Keratinocyte (primary cell): ENCODE results near the gene STOML3. TPM values are rescaled to one million over a fixed set of nuclear protein-coding genes. Genes with fewer than 3 reads are reported as not detected.

Experiments used
- DNase-seq: peaks from one replicate; pipeline ENCODE4 v3.0.0-alpha.2; 2011; ENCODE audit warnings: low read depth, missing footprints, low spot score
- FAIRE-seq: peaks from 2 replicates; lab custom pipeline; 2011; peaks lifted over from hg19 to GRCh38; lab: Jason Lieb, UNC
- H2AFZ ChIP-seq: 2 replicates; pipeline ENCODE4 v1.6.0; 2012; ENCODE audit warnings: low read length, control low read depth, inconsistent platforms; ENCODE audit not compliant: control insufficient read depth
- H3K27ac ChIP-seq: 2 replicates; pipeline ENCODE4 v1.5.1; 2011; ENCODE audit warnings: low read length; ENCODE audit not compliant: control insufficient read depth, insufficient read depth
- H3K27me3 ChIP-seq: 3 replicates; pipeline ENCODE4 v1.6.0; 2011; ENCODE audit warnings: low read length; ENCODE audit not compliant: control insufficient read depth, insufficient read depth; ENCODE audit errors: extremely low read depth
- H3K36me3 ChIP-seq, 2 experiments: 2 replicates in 1 of 2; 3 replicates in 1 of 2; pipeline ENCODE4 v1.5.1; 2011; ENCODE audit warnings: low read length in 2 of 2, mild to moderate bottlenecking in 1 of 2; ENCODE audit not compliant: control insufficient read depth in 2 of 2, insufficient read depth in 2 of 2; ENCODE audit errors: extremely low read depth in 1 of 2
- H3K4me1 ChIP-seq: 3 replicates; pipeline ENCODE4 v1.5.1; 2011; ENCODE audit warnings: low read length; ENCODE audit not compliant: control insufficient read depth, insufficient read depth; ENCODE audit errors: extremely low read depth
- H3K4me2 ChIP-seq: 3 replicates; pipeline ENCODE4 v1.6.0; 2011; ENCODE audit warnings: low read depth, low read length; ENCODE audit not compliant: control insufficient read depth, insufficient read depth; ENCODE audit errors: extremely low read depth
- H3K4me3 ChIP-seq, 3 experiments: fragments of 200-600 bp in 1 of 3; sonication (generic) in 1 of 3; 2 replicates in 2 of 3; 3 replicates in 1 of 3; pipeline ENCODE4 v1.5.1; 2011 to 2016; ENCODE audit warnings: low read length in 3 of 3, mild to moderate bottlenecking in 3 of 3, control low read depth in 2 of 3, inconsistent platforms in 1 of 3, low read depth in 1 of 3, mixed read lengths in 1 of 3, mixed run types in 1 of 3, moderate library complexity in 1 of 3; ENCODE audit not compliant: control insufficient read depth in 2 of 3, insufficient read depth in 2 of 3; ENCODE audit errors: extremely low read depth in 1 of 3
- H3K79me2 ChIP-seq: 2 replicates; pipeline ENCODE4 v1.6.0; 2012; ENCODE audit warnings: low read length; ENCODE audit not compliant: control insufficient read depth, insufficient read depth
- H3K9ac ChIP-seq: 3 replicates; pipeline ENCODE4 v1.6.0; 2011; ENCODE audit warnings: low read length; ENCODE audit not compliant: control insufficient read depth, insufficient read depth; ENCODE audit errors: extremely low read depth
- H3K9me1 ChIP-seq: 3 replicates; pipeline ENCODE4 v1.6.0; 2011; ENCODE audit warnings: low read length; ENCODE audit not compliant: control insufficient read depth, insufficient read depth; ENCODE audit errors: extremely low read depth
- H3K9me3 ChIP-seq: 2 replicates; pipeline ENCODE4 v1.5.1; 2012; ENCODE audit warnings: low read depth, low read length; ENCODE audit not compliant: control insufficient read depth
- H4K20me1 ChIP-seq: 3 replicates; pipeline ENCODE4 v1.6.0; 2011; ENCODE audit warnings: low read length; ENCODE audit not compliant: control insufficient read depth, insufficient read depth; ENCODE audit errors: extremely low read depth
- CTCF ChIP-seq, 3 experiments: IDR thresholded peaks in 1 of 3; conservative IDR thresholded peaks in 1 of 3; optimal IDR thresholded peaks in 1 of 3; 2 replicates in 2 of 3; 3 replicates in 1 of 3; pipeline versions ENCODE3 to v1.5.1; 2011; ENCODE audit warnings: low read length in 3 of 3, mild to moderate bottlenecking in 3 of 3, moderate library complexity in 2 of 3, control low read depth in 1 of 3, inconsistent platforms in 1 of 3; ENCODE audit not compliant: insufficient read depth in 2 of 3; ENCODE audit errors: extremely low read depth in 1 of 3
- EZH2 ChIP-seq: IDR thresholded peaks from one replicate; pipeline ENCODE4 v1.6.1; 2012; ENCODE audit warnings: inconsistent platforms, mild to moderate bottlenecking, low read length, moderate library complexity
- dilution Hi-C: fragments of 300-500 bp; cut with MboI; formaldehyde crosslinking; loops from one replicate; pipeline ENCODE4 v1.7.0; 2020; ENCODE audit warnings: low sequenced_read_pairs; ENCODE audit not compliant: extremely low pct_ligation_motif_present
- polyA plus RNA-seq, 5 experiments: library from polyadenylated mRNA; depleted of rRNA in 3 of 5; stranded (reverse) in 3 of 5; stranded (forward) in 1 of 5; unstranded in 1 of 5; fragments of >200 nt; gene quantifications; 1 replicate in 1 of 5; 2 replicates in 3 of 5; 3 replicates in 1 of 5; pipeline versions ENCODE4 v1.2.1 to v1.2.3, GENCODE V29; 2011 to 2012; ENCODE audit warnings: missing spikeins in 2 of 5, low read depth in 1 of 5, low replicate concordance in 1 of 5

STOML3 gene
- polyA plus RNA-seq, 1 donor (not counting 4 experiments of a cell fraction or from before 2014, with no cell fraction given), result not detected

GRCh38 chr13:39032150-39032549 is 41.5 kb upstream of the STOML3 start:
- no peak overlapping the region for H3K4me2 ChIP-seq
- H3K27ac ChIP-seq, result no peak overlapping the region
- H3K79me2 ChIP-seq, result peaks cover 65% of the 10 kb centered on the region
- peaks cover 3% of the 10 kb centered on the region for H3K4me1 ChIP-seq
- H3K9ac ChIP-seq, result no peak overlapping the region
- TF ChIP-seq CTCF (optimal IDR thresholded peaks at IDR 0.05 in 1 of 3, IDR thresholded peaks at IDR 0.05 in 1 of 3, conservative IDR thresholded peaks at IDR 0.05 in 1 of 3; ENCODE audit: extremely low read depth in 1 of 3, insufficient read depth in 2 of 3, low read length in 3 of 3), result no peak
- no peak for TF ChIP-seq EZH2
- no peaks in the 10 kb centered on the region for H4K20me1 ChIP-seq
- DNase-seq, result no peak
- no peak overlapping the region for H2AFZ ChIP-seq
- H3K9me3 ChIP-seq, result no peaks in the 10 kb centered on the region
- dilution Hi-C loops, result no loop called here
- no peak overlapping the region for H3K4me3 ChIP-seq
- H3K27me3 ChIP-seq, result no peaks in the 10 kb centered on the region
- peaks cover 5 to 7% of the 10 kb centered on the region in 2 experiments for H3K36me3 ChIP-seq
- no peak for FAIRE-seq
- H3K9me1 ChIP-seq, result peaks cover 2% of the 10 kb centered on the region

- Histone ChIP-seq H3K36me3 (peaks cover 8 to 28% of the 10 kb centered on the region in 2 experiments), H3K79me2 (peaks cover 2% of the 10 kb centered on the region), H4K20me1 (no peaks in the 10 kb centered on the region), H3K4me1 (no peaks in the 10 kb centered on the region), H3K9me1 (no peaks in the 10 kb centered on the region), H2AFZ (no peak overlapping the region), H3K9me3 (no peaks in the 10 kb centered on the region), H3K27me3 (no peaks in the 10 kb centered on the region), H3K27ac (no peak overlapping the region), H3K9ac (no peak overlapping the region), H3K4me2 (no peak overlapping the region), H3K4me3 (no peak overlapping the region)
- no peak for FAIRE-seq
- TF ChIP-seq CTCF (optimal IDR thresholded peaks at IDR 0.05 in 1 of 3, IDR thresholded peaks at IDR 0.05 in 1 of 3, conservative IDR thresholded peaks at IDR 0.05 in 1 of 3; ENCODE audit: extremely low read depth in 1 of 3, insufficient read depth in 2 of 3, low read length in 3 of 3), result no peak
- TF ChIP-seq EZH2, result no peak
- no peak for DNase-seq
- dilution Hi-C loops, result no loop called here
These were observed 34.8 kb upstream of the STOML3 start for GRCh38 chr13:39025433-39025839.
